Measurements from ENCODE around the gene LINC00305. TPM values are rescaled to one million over a fixed set of nuclear protein-coding genes. Genes with fewer than 3 reads are reported as not detected.

LINC00305 gene
- total RNA-seq, 4 donors from 2014 or later: 0.97 TPM; not detected in 3

DNA sequence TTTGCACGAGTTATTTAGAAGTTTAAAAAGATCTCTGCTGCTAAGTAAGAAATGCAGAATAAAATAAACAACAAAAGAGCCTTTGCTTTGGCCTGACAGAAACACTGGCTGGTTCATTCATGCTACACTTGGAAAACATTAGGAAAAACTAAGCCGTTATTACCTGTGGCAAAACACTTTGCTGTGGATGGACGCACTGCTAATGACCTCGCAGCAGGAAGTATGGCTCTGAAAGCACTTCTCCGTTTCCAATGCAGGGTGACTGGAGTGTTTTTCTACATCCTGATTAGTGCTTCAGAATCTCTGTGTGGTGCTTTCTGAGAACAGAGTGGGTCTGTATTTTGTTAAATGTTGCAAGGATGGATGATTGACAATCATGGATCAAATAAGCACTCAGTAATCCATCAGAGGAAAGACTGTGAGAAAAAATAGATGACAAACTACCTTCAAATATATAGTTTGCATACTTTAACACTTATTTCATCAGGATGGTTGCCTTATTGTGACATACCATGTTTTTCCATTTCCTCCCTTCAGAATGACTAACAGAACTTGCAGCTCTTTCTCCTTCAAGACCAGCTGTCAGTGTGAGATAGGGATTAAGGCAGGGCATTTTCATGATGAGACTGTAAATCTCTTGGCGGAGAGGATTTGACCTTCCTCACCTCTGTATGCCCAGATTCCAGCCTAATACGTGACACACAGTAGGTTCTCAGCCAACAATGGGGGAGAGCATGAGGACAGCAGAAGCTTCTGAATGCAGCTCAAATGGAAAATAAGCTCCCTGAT lies 38.0 kb downstream of the LINC00305 start:
- Histone ChIP-seq H3K27ac (no peak overlapping the region), H3K4me3 (no peak overlapping the region), H3K4me1 (no peaks in the 10 kb centered on the region), H3K9me3 (no peaks in the 10 kb centered on the region), H3K36me3 (no peaks in the 10 kb centered on the region), H3K27me3 (no peaks in the 10 kb centered on the region)
- intact Hi-C loops (cut with DNase I; ENCODE audit: low total_unique reads): no loop called here
- TF ChIP-seq, protein P1, sequence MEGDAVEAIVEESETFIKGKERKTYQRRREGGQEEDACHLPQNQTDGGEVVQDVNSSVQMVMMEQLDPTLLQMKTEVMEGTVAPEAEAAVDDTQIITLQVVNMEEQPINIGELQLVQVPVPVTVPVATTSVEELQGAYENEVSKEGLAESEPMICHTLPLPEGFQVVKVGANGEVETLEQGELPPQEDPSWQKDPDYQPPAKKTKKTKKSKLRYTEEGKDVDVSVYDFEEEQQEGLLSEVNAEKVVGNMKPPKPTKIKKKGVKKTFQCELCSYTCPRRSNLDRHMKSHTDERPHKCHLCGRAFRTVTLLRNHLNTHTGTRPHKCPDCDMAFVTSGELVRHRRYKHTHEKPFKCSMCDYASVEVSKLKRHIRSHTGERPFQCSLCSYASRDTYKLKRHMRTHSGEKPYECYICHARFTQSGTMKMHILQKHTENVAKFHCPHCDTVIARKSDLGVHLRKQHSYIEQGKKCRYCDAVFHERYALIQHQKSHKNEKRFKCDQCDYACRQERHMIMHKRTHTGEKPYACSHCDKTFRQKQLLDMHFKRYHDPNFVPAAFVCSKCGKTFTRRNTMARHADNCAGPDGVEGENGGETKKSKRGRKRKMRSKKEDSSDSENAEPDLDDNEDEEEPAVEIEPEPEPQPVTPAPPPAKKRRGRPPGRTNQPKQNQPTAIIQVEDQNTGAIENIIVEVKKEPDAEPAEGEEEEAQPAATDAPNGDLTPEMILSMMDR (IDR thresholded peaks at IDR 0.05): no peak
- TF ChIP-seq POLR2A (IDR thresholded peaks at IDR 0.05): no peak
- no peak for DNase-seq

DNA sequence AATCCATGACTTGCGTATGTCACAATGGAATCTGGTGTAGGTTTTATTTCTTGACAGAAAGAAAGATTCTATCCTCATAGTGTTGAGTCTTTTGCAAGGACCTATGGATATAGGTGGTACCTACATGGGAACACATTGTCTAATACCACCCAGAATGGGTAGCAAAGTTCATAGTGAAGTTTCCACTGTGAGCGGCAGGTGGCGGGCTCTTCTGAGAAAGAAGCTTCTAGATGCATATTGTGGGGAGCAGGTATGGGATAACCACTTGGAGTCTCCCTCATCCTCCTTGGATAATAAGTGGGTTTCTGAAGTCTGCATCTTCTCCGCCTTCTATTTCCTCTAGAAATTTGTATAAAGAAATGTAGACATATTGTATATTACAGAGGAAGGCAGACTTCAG lies 44.9 kb downstream of the LINC00305 start:
- intact Hi-C loops (cut with DNase I; ENCODE audit: low total_unique reads): no loop called here
- Histone ChIP-seq H3K9me3 (no peaks in the 10 kb centered on the region), H3K27ac (no peak overlapping the region), H3K27me3 (no peaks in the 10 kb centered on the region), H3K4me3 (no peak overlapping the region), H3K4me1 (no peaks in the 10 kb centered on the region), H3K36me3 (no peaks in the 10 kb centered on the region)
- no peak for DNase-seq
- TF ChIP-seq, protein P1 (IDR thresholded peaks at IDR 0.05): no peak
- no peak for TF ChIP-seq POLR2A (IDR thresholded peaks at IDR 0.05)

- no peaks in the 10 kb centered on the region for H3K27me3 ChIP-seq
- H3K4me1 ChIP-seq: no peaks in the 10 kb centered on the region
- H3K9me3 ChIP-seq: no peaks in the 10 kb centered on the region
- TF ChIP-seq, protein P1 (IDR thresholded peaks at IDR 0.05): no peak
- no peak for TF ChIP-seq POLR2A (IDR thresholded peaks at IDR 0.05)
- no peak overlapping the region for H3K27ac ChIP-seq
- DNase-seq: no peak
- H3K36me3 ChIP-seq: no peaks in the 10 kb centered on the region
- no peak overlapping the region for H3K4me3 ChIP-seq
- intact Hi-C loops (cut with DNase I; ENCODE audit: low total_unique reads): no loop called here
Measured at GRCh38 chr18:64100116-64100922, 48.6 kb downstream of the LINC00305 start.

DNA sequence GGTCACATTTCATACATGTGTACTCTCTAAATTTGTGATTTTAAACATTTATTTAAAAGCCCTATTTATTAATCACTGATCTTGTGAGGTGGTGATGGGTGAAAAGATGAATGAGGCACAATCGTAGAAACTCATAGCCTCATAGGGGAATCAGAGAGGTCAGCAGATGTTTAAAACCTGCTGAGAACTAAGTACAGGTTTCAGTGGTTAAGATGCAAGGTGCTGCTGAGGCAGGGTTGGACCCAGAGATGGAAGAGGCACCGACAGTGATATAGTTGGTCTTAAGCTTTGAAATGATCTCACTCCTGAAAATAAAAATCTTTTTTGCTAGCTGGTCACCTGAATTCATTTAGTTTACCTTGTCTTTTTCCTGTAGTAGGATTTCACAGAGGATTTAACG lies 49.6 kb downstream of the LINC00305 start:
- no peaks in the 10 kb centered on the region for H3K9me3 ChIP-seq
- no peaks in the 10 kb centered on the region for H3K4me1 ChIP-seq
- H3K36me3 ChIP-seq: no peaks in the 10 kb centered on the region
- no peak overlapping the region for H3K4me3 ChIP-seq
- H3K27ac ChIP-seq: no peak overlapping the region
- DNase-seq: no peak
- no peaks in the 10 kb centered on the region for H3K27me3 ChIP-seq
- TF ChIP-seq POLR2A (IDR thresholded peaks at IDR 0.05): no peak
- TF ChIP-seq, protein P1 (IDR thresholded peaks at IDR 0.05): no peak
- intact Hi-C loops (cut with DNase I; ENCODE audit: low total_unique reads): no loop called here

DNA sequence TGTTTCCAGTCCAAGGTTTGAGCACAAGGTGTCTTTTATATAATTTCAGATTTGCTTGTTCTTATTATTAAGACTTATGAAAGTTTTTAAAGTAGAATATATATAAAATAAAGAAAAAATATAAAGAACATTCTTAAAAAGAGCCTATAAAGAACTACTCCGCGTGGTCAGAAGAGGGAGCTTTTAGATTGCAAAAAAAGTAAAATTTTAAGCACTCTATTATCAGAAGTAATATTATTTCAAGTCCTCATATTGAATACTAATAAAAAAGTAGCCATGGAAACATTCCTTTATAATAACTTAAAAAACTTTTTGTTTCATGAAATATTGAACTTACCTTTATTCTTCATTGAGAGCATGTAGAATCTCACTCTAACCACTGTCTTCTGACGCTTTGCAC lies 51.4 kb downstream of the LINC00305 start:
- TF ChIP-seq, protein P1 (IDR thresholded peaks at IDR 0.05): no peak
- no peak for TF ChIP-seq POLR2A (IDR thresholded peaks at IDR 0.05)
- H3K36me3 ChIP-seq: no peaks in the 10 kb centered on the region
- H3K4me1 ChIP-seq: no peaks in the 10 kb centered on the region
- H3K4me3 ChIP-seq: no peak overlapping the region
- intact Hi-C loops (cut with DNase I; ENCODE audit: low total_unique reads): no loop called here
- no peak for DNase-seq
- H3K27ac ChIP-seq: no peak overlapping the region
- no peaks in the 10 kb centered on the region for H3K27me3 ChIP-seq
- H3K9me3 ChIP-seq: no peaks in the 10 kb centered on the region

All from uterus (tissue), 4 donors.